Measurements from ENCODE around the gene ANKRD66.
A peak's percentile ranks its signal among the peaks of the same experiment; 100 is the strongest.
"Not testable (repeated sequence)": the region's sequence is repeated elsewhere in the genome, so short reads cannot be mapped to it uniquely, and the experiment has no call there.

The ANKRD66 gene

DNA sequence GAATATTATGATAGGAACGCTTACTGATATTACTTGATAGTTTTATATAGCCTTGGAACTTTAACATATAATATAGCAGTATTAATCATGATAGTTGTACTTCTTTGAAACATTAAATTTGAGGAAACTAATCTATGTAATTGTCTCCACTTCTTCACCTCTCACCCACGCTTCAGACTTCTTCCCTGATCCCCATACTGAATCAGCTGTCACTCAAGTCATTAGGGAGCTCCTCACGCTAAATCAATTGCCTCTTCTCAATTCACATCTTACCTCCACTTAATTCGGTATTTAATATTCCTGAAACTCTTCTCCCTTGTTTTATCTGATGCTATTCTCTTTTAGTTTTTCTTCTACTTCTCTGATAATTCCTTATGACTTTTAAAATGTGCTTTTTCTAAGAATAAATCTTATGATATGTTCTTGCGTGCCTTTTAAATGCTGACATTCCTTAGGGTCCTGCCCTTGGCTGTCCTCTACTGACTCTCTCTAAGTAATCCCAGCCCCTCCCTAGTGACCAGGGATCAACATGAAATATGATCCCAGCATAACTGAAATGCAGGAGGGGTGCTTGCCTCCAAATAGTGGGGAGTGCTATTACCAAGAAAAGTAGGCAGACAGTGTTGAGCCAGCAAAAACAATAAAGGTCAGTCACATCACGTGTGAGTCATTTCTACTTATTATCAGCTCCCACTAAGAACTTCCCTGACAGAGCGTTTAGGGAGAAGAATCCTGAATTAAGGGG is 9.9 kb downstream of the ANKRD66 start:
- no peak for DNase-seq

DNA sequence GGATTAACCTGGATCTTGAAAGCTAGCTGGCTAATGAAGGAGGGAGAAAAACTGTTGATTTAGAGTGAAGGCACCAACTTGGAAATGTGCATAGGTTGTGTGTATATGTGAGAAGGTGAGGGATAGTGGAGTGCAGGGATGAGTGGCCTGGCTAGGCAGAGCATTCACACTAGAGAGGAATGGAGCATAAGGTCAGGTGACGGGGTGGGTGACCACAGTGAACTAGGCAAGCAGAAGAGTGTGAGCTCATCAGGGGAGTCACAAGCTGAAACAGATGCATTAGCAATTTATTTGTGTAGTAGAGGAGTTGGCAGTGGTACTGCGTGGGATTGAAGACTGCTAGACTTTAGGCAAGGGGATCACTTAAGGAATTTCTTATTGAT is 10.5 kb downstream of the ANKRD66 start:
- DNase-seq: no peak

DNA sequence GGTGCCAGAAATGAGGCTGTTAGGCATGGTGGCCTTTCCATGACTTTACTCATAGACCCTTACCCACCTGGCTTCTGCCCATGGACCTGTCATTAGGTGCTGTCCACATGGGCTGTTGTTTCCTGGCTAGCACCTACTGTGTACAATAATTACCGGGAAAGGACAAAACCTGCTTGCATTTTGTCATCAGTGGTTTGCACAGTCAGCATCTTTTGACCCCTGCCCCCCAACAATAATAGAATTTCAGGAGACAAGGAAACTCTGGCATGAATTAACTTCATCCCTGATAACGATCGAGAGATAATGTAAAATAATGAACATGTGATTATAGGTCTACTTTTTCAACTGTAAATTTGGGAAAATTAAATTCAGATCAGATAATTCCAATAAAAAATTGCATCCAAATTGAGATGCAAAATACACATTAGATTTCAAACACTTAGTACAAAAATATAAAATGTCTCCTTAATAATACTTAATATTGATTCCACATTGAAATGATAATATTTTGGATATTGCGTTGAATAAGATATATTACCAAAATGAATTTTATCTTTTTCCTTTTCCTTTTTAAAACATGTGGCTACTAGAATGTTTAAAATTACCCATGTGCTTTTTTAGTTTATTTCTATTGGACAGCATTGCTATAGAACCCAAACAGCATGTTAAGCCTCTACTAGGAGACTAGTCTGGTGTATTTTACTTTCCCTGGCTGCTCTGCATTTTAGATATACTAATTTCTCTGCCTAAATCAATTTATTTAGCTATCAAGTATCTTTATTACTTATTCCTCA is 12.4 kb downstream of the ANKRD66 start:
- no peak for DNase-seq

DNA sequence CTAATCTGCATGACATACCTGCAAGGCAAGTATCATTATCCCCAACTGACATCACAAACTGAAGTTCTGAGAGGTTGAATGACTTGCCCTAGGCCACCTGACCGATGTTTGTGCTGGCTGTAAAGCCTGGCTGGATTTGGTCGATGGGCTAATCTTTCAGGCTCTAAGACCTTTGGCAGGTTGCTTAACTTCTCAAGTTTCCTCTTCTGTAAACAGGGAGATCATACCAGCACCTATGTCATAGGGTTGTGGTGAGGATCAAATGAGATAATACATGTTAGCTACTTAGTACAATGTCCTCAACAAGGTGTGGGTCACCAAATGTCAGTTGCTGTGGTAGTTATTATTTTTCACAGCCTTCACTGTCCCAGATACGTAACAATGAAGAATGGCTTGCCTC is 14.2 kb downstream of the ANKRD66 start:
- no peak for DNase-seq

DNA sequence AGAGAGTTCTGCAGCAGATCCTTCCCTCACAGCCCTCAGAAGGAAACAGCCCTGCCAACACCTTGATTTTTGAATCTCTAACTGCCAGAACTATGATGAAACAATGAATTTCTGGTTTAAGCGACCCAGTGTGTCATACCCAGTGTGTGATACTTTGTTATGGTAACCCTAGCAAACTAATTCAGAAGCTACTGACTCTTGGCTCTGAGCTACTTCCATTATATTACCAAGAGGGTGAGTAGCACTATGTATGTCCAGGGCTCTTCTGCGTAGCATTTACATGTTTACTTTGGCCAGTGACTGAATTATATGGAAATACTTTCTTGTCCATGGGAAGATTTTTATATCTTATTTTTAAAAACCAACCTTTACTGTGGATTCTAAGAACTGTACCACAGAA is 16.7 kb downstream of the ANKRD66 start:
- no peak for DNase-seq

DNA sequence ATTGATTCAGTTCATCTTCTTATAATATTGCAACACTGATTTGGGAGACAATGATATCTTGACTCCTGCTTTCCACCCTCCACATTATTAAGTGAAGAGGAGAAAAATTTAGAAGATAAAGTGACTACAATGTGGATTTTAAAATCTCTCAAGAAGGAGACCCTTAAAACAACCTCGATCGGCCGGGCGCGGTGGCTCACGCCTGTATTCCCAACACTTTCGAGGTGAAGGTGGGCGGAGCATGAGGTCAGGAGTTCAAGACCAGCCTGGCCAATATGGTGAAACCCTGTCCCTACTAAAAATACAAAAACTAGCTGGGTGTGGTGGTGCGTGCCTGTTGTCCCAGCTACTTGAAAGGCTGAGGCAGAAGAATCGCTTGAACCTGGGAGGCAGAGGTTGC is 17.5 kb downstream of the ANKRD66 start:
- DNase-seq: not testable (repeated sequence)

DNA sequence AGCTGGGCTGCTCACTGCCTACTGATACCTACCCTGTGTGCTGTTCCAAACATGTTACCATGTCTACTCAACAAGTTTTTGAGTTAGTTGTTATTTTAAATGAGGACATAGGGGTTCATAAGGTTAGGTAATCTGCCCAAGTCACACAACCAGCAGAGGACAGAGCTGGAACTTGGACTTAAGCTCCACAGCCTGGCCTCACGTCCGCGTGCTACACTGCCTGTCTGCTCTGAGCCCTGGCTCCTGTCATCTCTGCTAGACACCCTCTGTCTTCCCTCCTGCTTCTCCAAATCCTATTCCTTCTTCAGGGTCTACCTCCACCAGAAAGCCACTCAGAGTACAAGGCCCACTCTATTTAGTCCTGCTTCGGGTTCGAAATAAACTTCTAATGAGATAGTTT is 18.2 kb downstream of the ANKRD66 start:
- no peak for DNase-seq

DNA sequence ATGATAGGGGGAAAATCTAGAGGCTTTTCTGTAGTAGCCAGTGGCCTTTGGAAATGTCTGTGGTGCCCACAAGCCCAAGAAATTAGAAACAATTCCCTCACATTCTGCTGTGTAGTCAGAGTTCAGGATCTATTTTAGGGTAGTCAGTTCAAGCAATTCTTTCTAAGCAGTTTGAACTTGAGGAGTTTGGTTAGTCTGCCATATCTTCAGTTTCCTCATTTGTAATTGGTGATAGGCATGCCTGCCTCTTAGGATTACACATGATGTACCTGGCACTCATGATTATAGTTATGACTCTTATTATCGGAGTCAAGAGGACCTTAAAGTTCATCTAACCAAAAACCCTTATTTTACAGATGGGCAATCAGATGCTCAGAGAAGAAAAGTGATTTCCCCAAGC is 25.3 kb downstream of the ANKRD66 start:
- DNase-seq: no peak

DNA sequence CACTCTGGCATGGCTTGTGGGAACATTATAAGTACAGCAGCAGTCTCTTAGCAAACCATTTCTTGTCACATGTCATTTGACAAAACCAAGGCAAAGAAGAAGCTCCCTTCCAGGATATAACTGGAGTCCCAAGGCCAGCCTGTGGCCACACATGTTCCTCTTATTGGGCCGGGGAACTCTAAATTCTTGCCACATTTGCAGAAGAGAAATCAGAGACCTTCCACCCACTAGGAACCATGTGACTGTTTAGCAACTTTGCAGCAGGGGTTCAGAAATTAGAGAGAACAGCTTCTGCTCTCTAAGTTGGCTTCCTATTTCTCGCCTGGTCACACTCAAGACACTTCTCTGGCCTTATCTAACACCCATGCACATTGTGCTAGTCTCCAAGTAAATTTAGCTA is 26.0 kb downstream of the ANKRD66 start:
- DNase-seq: no peak

DNA sequence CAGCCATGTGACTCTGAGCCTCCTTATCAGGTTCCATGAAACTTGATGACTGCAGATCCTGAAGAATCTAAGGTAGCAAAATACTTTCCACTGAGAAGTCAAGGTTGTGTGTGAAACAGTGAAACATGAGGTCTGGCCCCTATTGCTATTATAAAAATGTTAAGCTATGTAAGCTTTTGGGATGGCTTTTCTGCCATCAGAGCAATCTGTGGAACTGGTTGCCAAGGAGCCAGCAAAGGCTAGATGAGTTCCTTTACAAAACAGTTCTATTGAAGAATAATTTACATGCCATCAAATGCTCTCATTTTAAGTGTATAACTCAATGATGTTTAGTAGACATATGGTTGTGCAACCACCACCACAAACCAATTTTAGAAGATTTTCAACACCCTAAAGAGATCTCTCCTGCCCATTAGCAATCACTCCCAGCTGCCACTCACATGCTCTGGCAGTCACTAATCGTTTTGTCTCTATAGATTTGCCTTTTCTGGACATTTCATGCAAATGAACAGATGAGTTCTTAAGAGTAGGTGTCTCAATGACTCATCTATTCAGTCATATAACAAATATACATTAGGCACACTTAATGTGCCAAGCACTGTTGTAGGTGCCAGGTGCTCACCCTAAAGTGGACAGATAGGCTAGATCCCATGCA is 26.6 kb downstream of the ANKRD66 start:
- no peak for DNase-seq

DNA sequence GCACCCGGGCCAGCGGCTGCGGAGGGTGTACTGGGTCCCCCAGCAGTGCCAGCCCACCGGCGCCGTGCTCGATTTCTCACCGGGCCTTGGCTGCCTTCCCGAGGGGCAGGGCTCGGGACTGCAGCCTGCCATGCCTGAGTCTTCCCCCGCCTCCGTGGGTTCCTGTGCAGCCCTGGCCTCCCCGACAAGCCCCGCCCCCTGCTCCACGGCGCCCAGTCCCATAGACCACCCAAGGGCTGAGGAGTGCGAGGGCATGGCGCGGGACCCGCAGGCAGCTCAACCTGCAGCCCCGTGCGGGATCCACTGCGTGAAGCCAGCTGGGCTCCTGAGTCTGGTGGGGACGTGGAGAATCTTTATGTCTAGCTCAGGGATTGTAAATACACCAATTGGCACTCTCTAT is 28.0 kb downstream of the ANKRD66 start:
- DNase-seq: not testable (repeated sequence)

DNA sequence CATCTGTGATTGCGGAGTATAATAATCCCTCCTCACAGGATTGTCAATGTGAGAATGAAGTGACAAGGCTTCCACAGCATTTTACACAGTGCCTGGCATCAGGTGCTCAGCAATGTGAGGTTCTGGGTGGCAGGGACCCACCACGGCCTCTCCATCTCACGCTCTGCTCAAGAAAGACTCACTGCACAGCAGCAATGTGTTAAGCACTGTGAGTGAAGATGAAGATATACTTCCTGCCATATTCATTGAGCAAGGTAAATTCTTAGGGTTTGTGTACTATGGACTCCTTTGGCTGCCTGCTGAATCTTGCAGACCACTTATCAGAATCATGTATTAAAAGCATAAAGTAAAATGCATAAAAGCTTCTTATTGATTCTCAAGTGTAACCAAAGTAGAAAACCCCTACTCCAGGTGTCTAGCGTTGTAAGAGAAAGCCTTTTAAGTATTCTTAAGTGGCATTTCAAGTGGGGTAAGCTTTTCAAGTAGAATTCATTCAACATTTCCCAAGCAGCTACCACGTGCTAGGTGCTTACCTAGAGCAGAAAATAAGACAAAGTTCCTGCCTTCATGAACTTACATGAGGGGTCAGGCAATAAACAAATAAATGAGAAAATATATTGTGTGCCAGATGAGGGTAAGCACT is 29.5 kb downstream of the ANKRD66 start:
- DNase-seq: no peak

DNA sequence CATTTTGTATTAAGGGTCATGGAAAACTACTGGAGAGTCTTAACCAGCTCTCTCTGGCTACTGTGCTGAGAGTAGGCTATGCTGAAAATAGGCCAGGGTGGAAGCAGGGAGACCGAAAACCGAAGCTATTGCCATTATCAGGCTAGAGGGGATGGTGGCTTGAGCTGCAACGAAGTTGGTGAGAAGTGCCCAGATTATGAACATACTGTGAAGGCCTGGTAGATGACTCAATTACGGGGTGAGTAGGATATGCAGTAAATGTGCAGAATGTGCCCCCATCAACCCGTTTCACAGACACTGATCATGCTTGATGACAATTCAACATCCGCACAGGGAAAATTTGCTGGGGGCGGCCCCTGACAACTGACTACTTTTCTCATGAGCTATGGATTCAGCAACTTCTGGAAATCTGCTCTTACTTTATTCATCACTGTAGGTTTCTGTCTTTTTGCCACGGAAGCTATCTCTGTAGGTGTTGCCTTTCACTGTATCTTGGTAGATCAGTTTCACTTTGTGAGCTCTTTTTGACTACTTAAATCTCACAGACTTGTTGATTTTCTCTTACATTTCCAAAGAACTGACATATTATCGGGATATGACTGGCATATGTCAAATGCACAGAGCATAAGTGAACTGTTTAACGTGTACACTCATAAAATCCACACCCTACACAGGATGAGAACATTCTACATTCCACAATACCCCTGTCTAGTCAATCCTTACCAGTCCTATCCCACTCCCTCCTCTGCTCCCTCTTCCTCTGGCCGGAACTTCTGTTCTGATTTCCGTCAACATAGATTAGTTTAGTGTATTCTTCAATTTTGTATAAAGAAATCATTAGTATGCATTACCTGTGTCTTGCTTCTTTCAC is 31.0 kb downstream of the ANKRD66 start:
- no peak for DNase-seq

DNA sequence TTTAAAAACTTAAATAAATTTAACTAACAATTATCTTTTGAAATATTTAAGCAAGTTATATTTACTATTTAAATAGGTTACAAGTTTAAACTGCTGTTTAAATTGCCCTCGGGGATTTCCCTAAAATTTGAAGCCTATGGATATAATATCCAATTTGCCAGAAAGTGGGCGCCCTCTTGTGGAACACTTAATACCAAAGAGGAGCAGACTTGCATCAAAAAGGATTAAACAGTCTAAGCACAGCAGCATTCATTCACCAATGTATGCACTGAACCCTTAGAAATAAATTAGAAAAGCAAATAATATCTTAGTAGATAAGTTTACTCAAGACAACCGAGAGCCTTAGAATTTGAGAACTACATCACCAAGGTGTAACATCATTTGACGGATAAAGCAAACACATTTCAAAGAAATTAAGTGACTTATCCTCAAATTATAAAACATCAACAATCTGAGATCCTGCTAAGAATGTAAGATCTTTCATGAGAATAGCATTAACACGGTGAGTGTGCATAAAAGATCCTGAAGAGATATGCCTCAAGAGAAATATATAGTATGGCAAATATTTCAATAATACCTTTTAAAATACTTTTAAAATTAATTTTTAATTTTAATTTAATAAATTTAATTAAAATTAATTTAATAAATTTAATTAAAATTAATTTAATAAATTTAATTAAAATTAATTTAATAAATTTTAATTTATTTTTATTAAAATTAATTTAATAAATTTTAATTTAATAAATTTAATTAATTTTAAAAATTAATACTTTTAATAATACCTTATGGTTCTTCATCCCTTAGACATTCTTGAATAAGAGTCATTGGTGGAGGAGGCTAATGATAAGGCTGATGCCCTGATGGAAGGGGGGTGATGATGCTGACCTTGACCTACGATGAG is 35.0 kb downstream of the ANKRD66 start:
- peak; percentile 48 for DNase-seq

DNA sequence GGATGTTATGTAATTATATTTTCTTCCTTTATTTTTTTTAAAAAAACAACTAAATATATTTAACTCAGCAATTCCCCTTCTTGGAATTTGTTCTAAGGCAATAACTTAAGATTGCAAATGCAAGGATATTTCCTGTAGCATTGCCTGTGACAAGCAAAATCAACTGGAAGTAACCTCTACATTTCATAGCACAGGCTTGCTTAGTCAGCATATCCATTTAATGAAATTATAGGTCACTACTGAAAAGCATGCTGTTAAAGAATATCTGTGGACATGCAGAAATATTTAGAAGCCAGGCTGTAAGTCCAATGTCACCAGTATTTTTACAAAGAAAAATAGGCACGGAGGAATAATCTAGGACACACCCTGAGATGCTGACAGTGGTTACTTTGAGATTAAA is 37.8 kb downstream of the ANKRD66 start:
- DNase-seq: no peak

DNA sequence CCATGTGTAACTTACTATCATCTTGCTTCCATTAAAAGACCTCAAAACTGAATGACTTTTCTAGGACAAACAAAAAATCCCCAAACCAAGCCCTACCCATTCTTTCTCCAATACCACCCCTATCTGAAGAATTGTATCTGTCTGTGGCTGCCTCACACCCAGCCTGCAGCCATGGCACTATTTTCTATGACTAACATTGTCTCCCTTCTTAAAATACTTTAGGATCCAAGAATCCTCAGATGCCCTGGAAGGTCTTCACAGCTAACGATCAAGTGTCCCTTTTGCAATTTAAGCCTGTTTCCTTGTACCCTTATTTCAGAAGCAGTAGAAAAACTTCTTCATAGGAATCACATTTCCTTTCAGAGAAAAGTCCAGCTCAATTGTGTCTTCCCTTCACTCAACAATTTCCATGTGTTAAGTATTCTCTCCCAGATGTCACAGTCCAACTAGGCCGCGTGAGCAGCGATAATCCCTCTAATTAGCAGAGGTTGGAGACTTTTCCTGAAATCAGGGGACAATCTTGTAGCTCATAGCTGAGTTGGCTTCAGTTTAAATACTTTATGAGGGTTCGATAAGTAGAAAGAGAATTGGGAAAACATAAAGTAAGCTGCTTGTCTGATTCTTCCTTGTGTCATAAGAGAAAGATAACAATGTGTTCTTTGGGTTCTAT is 41.3 kb downstream of the ANKRD66 start:
- DNase-seq: no peak

DNA sequence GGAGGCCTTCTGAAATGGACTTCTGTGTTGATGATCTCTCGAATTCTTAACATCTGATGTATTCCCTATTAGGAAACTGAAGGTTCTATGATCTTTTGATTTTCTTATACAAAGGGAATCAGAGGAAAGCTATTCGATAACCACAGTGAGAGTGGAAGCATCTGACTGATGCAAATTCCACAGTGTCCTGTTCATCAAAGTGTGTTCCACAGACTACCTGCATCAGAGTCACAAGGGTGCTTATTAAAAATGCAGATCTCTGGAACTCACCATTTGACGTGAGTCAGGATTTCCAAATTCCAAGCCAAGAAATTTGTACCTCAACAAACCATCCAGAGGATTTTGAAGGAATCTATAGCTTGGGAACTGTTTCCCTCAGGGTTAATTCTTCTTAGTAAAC is 42.1 kb downstream of the ANKRD66 start:
- no peak for DNase-seq

DNA sequence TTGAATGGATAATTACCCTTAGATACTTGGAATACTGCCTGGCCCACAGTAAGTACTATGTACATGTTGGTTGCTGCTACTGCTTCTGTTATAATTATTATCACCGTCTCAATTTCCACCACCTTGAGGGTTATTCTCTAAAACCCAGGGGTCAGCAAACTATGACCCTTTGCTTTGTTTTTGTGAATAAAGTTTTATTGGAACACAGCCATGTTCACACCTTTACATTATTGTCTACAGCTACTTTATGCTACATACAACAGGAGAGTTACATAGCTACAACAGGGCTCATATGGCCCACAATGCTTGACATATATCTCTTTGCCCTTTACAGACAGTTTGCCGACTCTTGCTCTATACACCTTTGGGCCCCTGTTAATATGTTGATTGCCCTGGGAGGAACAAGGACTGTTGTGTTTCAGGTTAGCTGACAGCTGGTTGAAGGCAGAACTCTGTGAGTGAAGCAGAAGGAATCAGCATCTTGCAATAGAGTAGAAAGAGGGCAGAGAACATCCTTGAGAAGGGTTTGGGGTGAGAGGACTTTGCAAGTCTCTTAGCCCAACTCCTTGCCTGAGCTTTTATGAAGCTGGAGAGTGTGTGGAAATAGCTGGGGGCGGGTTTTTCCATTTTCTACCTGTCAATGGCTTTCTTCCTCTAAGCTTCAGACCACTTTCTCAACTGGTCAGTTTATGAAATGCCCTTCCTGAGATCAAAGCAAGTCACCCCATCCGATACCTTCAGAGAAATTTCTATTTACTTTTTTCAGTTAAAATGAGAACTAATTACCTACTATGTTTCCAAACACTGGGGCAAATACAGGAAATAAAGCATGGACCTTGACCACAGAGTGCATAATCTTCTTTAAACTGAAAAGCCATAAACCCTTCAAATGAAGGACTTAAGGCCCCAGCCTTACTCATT is 43.0 kb downstream of the ANKRD66 start:
- DNase-seq: no peak

DNA sequence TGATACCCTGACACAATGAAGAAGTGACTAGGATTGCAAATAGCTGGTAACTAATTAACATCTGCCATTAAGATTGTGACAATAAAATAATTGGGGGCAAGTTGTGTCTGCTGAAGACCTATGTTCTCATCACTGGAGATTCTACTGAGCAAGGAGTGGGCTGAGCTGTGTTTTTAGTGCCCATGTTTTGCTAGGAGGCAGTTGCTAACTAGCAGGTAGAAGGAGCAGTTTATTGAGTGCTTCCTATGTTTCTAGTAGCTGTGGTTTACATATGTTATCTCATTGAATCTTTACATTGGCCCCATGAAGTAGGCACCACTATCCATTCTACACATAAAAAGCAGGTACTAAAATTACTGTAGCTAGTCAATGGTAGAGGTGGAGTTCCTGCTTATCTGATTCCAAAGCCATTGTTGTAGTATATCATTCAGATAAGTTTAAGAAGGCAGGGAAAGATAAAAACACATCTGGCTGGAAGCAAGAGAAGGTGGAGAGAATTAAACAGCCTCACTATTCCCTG is 43.7 kb downstream of the ANKRD66 start:
- no peak for DNase-seq
